HG03432 (cell line): Measurements from ENCODE around the gene ZNF558.

Experiments
- ATAC-seq: cut with Tn5 transposase; IDR thresholded peaks from one replicate; pipeline ENCODE4 v1.9.1; 2021; ENCODE audit warnings: mild to moderate bottlenecking, moderate library complexity; ENCODE audit not compliant: unreplicated experiment

Gene ZNF558

DNA sequence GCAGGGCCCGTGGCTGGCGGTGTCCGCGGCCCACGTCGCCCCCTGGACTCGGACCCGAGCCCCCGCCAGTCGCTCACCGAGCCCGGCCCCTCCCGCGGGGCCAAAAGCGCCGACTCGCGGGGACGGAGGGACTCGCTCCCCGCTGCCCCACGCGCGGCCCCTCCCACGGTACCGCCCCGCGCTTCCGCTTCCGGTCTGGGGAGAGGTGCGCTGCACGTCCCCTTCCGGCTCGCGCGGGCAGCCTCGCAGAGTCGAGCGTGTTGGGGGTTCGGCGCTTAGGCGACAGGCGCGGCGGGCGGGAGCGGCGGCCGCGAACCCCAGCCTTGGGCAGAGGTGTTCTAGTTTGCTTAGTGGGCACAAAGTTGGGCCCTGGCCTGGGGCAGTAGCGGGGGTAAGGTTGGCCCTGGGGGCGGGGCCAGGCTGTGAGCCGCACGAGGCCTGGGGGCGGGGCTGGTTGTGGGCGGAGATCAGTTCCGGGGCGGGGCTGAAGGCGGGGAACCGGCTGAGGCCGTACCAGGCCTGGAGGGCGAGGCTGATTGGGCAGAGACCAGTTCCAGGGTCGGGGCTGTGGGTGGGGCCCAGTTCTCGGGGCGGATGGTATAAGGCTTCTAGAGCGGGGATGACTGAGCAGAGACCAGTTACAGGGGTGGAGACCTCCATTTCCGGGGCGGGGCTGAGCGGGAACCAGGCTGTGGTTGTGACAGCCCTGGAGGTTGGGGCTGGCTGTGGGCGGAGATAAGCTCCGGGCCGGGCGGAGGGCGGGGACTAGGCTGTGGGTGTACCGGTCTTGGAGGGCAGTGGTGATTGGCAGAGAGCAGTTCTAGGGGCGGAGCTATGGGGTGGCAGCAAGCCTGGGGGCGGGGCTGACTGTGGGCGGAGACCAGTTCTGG lies at the start of gene ZNF558, which contains the start of gene MBD3L1:
Gene ZNF558 (minus strand): TSS at position 173 of the 890 bp plus-strand sequence. CDS start 9,645 bp downstream, outside the sequence.
Gene MBD3L1 (plus strand): TSS at position 246 of the 890 bp plus-strand sequence. CDS start 10,302 bp downstream, outside the sequence.
- ATAC-seq = peak; percentile 85

DNA sequence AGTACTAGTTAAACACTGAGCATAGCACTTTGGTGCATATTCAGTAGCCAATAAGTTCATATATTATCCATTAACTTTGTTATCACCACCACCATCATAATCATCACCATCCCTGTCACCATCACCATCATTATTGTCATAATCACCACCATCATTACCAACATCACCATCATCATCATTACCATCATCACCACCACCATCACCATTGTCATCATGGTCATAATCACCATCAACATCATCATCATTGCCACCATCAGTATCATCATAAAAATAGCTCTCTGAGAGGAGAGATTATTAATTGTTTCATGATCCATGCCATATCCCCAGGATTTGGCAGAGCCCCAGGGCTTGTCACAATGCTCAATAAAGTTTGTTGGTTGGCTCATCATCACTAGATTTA lies 49.4 kb upstream of the ZNF558 start:
- no peak for ATAC-seq

DNA sequence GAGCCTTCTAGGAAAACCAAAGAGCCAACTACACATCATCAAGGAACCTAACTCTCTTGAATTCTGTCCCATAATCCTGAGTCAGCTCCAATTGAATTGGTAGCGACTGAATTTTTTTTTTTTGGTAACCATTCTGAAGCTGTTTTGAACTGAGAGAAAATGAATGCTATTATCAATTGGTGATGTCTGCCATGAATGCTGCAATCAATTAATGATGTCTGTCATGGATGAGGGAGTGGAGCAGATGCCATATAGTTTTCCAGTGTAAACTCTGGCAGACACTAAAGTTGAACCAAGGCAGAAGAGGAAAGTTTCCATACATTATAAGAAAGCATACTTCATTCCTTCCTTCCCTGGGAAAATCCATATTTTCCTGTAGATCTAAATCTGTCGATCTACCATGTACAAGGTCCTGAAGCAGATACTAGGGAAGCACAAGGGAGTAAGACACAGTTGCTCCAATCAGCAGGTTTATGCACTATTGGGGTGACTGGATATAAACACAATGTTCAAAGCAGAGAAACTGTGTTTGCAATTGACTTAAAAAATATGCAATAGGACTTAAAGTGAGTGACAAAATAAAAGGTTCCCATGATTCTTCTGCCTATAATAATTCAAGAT lies 48.9 kb upstream of the ZNF558 start:
- ATAC-seq = no peak

DNA sequence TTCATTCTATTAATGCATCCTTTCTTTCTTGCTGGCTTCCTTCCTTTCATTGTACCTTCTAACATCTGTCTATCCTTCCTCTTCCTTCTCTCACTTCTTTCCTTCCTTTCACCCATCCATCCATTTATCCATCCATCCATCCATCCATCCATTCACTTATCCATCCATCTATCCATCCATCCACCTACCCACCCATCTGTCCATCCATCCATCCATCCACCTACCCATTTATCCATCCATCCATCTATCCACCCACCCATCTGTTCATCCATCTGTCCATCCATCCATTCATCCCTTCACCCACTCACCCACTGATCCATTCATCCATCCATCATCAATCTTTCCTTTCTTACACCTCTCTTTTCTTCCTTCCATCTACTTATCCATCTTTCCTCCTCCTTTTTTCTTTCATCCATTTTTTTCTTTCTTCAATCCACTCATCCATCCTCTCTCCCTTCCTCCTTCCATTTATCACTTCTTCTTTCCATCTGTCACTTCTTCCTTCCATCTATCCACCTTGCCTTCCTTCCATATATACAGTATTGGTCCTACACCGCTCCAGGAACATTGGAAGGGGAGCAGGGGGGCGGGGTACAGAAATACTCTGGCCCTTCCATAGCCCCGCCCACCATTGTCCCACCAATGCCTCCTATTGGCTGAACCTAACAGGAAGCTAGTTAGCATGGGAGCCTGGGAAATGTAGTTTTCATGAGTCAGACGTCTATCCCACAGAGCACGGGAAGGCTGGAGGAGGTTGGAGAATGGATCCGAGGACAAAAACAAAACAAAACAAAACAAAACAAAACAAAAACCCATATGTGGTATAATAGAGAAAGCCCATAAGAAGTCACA lies 46.0 kb upstream of the ZNF558 start:
- no peak for ATAC-seq

DNA sequence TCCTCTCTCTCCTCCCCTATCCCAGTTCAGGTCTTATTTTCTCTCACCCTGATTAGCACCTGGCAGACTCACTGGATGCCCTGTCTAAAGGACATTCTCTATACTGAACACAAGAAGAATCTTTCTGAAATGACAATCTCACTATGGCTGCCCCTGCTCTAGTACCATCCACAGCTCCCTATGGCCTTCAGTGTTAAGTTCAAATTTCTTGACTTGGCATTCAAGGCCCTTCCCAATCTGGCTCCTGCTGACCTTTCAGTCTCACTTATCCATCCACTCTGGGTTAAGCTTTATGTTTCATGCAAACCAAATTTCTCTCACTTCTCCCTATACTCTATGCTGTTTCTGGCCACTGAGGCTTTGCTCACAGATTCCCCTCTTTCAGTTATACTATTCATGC lies 34.2 kb upstream of the ZNF558 start:
- no peak for ATAC-seq

DNA sequence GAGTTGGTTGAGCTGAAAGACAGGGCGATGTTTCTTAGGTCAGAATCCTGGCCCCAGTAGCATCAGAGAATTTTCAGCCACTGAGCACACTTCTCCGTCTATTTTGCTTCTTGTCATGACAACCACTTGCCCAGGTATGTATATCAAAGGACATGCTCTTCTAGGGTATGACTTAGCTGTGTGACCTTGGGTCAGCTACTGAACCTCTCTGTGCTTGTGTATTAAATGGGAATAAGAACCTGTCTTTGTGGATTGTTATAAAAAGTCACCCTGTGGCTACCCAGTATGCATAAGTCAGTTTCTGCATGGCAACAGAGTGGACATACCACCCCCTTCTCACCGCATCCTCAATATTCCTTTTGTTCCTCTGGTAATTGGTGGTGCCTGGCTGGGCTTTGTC lies 26.2 kb upstream of the ZNF558 start:
- ATAC-seq = no peak

DNA sequence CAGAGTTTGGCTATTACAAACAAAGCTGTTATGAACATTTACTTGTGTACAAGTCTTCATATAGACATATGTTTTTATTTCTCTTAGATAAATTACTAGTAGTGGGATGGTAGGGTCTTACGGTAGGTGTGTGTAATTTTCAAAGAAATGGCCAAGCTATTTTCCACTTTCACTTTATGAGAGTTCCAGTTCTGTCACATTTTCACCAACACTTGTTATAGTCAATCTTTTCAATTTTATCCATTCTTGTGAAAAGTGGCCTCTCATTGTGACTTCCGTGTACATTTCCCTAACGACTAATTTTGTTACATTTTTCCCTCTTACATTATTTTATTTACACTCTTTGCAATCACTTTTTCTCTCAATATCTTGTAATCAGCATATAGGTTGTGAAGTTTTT lies 18.4 kb upstream of the ZNF558 start:
- ATAC-seq = no peak

DNA sequence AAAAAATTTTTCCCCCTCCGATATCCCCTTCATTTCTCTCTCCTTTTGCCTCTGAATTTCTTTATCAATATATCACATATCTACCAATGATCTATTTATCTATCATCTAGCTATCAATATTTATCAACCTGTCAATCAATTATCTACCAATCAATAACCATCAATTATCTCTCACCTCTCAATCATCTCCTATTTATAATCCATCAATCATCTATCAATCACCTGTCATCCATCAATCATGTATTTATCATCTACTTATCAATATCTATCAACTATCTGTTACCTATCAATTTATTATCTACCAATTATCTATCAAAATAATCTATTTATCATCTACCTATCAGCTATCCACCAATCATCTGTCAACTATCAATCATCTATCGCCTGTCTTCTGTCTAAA lies 17.1 kb upstream of the ZNF558 start:
- no peak for ATAC-seq

DNA sequence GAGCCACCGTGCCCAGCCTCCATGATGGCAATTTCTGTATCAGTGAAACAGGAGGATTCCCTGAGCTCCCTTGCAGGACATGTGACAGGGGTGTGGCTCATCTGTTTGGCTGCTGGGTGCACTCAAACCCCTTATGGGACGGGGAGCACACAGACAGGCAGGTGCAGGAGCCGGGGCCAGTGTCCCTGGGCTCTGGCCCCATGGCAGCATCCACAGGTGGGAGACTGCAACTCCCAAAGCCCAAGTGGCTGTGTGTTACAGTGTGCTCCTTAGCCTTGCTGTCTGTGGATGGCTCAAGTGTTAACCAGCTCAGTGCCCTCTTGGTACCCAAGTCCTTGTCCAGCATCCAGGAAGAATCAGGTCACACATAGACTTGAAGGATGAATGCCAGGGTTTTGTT lies 14.7 kb upstream of the ZNF558 start:
- ATAC-seq = no peak

DNA sequence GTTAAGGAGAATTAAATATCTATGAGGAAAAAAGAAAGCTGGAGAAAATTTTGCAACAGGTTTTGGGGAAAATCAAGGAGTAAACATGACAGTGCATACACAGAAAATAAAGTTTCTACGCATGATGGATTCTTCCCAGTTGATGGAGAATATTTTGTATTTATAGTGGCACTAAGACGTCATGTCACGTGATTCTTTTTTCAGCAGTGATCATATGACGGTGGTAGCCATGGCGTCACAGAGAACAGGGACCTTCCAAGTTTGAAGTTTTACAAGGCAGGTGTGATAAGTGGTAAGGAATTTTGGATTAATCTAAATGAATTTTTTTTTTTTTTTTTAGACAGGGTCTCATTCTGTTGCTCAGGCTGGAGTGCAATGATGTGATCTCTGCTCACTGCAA lies 8.6 kb upstream of the ZNF558 start:
- ATAC-seq = no peak

DNA sequence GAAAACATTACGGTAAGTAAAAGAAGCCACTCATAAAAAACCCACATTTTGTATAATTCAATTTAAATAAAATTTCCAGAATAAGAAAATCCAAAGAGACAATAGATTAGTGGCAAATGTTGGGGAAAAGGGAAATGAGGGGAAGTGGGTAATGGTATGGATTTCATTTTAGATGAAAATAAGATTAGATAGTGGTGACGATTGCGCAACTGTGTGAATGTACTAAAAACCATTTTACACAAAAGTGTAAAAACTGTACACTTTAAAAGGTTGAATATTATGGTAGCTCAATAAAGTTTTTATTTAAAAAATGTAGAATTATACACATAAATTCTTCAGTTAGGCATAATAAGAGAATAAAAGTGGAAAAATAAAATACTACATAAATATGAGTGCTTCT lies 3.8 kb upstream of the ZNF558 start:
- ATAC-seq = no peak

DNA sequence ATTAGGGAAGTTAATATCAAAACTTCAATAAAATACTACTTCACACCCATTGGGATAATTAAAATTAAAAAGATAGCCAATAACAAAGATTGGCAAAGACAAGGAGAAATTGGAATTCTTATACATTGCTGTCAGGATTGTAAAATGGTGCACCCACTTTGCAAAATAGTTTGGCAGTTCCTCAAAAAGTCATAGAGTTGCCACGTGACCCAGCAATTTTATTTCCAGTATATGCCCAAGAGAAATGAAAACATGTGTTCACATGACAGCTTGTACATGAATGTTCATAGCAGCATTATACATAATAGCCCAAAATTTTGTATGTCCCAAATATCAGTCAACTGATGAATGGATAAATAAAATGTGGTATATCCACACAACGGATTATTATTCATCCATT lies 3.3 kb upstream of the ZNF558 start:
- no peak for ATAC-seq

DNA sequence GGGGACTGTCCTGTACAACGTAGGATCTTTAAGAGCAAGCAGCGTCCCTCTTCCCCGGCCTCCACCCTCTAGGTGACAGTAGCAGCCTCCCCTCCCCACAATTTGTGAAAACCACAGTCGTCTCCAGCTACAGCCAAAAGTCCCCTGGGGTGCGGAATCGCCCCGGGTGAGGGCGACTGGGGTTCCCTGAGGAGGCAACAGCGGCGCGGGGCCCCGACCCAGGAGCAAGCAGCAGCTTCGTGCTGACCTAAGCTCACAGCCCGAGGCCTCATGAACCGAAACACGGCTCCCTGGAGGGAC lies 322 bp downstream of the ZNF558 start:
- peak; percentile 28 for ATAC-seq

DNA sequence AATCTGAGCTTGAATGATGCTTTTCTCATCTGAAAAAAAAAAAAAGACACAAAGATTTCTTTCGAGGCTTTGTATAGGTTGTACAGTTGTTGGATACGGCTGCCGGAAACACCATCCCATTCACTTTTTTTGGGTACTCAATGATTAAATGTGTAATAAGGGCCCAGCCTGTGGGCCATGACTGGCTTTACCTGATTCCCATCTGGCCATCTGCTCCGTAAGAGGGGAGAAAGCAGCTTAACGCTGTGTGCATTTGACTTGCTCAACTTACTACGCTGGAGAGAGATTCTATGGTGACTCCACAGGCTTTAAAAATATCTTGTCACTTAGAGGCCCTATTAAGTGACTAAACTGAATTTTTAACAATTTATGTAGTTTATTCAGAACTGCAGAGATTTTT lies 731 bp downstream of the ZNF558 start:
- no peak for ATAC-seq

DNA sequence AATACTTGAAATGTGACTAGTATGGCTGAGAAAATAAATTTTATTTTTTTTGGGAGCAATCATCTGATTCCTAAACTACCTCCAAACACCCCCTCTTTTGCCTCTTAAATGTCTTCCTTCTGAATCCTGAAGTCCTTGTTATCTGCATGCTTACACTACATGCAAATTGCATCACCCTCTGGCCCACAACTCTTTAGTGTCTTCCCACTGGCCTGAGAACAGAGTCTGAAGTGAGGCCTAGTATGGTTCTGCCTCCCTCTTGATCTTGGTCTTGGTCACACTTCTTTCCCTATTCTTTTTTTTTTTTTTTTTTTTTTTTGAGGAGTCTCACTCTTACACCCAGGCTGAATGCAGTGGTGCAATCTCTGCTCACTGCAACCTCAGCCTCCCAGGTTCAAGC lies 4.8 kb downstream of the ZNF558 start:
- ATAC-seq = no peak

DNA sequence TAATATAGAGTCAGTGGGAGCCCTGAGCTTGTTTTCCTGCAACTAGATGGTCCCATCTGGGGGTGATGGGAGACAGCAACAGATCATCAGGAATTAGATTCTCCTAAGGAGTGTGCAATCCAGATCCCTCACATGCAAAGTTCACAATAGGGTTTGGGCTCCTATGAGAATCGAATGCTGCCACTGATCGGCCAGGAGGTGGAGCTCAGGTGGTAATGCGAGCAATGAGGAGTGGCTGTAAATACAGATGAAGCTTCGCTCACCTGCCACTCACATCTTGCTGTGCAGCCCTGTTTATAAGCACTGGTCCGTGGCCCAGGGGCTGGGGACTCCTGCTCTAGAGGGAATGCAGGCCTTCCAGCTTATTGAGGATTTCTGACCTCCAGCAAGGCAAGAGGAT lies 5.7 kb downstream of the ZNF558 start:
- ATAC-seq = no peak

DNA sequence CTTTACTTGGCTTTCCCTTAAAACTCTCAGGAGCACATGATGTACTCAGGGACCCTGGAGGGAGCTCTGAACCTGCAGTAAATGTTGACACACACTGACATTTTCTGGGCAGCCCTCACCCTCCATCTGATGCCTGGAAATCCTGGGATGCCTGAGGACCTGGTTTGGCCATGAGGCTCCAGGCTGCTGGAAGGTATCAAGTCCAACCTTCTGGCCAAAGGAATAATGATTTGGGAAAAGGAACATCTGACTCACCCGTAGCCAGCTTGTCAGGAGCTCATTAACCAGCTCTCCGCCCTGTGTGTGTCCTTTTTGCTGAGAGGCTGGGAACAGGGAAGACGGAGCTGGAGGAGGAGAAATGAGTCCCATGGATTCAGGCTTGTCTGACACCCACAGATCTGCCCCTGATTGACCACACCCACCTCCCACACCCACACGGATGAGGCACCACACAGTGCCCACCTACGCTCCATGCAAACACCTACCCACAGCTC lies 10.3 kb downstream of the ZNF558 start:
- ATAC-seq = no peak

DNA sequence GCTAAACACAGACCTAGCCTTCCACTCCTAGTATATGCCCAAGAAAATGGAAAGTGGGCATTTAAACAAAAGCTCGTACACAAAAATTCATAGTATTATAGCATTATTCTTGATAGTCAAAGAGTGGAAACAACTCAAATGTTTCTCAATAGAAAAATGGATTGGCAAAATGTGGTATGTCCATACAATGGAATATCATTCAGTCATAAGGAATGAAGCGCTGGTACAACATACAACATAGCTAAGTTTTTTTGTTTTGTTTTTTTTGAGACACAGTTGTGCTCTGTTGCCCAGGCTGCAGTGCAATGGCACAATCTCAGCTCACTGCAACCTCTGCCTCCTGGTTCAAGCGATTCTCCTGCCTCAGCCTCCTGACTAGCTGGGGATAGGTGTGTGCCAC lies 11.9 kb downstream of the ZNF558 start:
- no peak for ATAC-seq

DNA sequence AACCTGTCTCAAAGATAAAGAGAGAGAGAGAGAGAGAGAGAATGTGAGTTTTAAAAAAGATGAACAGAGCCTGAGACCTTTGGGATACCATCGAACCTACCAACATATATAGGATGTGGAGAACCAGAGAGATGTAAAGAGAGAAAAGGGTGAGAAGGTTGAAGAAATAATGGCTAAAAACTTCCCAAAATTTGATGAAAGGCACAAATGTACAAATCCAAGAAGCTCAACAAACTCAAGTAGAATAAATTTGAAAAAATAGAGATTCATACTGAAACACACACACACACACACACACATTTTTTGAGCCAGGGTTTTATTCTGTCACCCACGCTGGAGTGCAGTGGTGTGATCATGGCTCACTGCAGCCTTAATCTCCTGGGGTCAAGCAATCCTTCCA lies 16.3 kb downstream of the ZNF558 start:
- ATAC-seq = no peak

DNA sequence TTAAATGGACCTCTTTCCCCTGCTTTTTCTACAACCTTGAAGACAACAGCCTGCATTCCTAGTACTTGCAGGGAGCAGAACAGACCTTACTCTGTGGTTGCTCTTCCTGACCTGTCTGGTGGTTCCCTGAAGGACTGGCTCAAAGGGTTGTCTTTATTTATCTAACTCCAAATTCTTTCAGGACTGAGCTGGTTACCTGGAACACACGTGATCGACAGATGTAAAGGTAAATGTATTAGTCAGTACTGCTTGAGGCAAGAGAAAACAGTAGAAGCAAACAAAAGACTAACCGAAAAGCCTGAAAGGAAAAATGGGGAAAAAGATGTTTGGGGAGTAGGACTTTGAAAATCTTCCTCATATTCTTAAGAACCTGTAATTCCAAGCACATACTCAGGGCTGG lies 17.9 kb downstream of the ZNF558 start:
- no peak for ATAC-seq
